H1 (cell line): Measurements from ENCODE around the gene TRIM45. TPM values are rescaled to one million over a fixed set of nuclear protein-coding genes. Genes with fewer than 3 reads are reported as not detected.

Source experiments
- CTCF ChIA-PET: fragments of 300-600 bp; sonication (Branson Sonifier 250); formaldehyde crosslinking; loops from one replicate; lab custom pipeline; 2021; ENCODE audit not compliant: partially characterized antibody; lab: Charles Lee
- POLR2A ChIA-PET: fragments of 300-600 bp; sonication (Branson Sonifier 250); formaldehyde crosslinking; loops from one replicate; lab custom pipeline; 2021; ENCODE audit warnings: inconsistent platforms; ENCODE audit not compliant: partially characterized antibody; lab: Charles Lee
- DNase-seq, 2 experiments: peaks; one replicate each; pipeline versions ENCODE4 v3.0.0 to v3.0.0-alpha.2; 2010 to 2022; ENCODE audit warnings: low spot score in 2 of 2, low read depth in 1 of 2, mixed read lengths in 1 of 2
- FAIRE-seq: peaks from 2 replicates; lab custom pipeline; 2011; peaks lifted over from hg19 to GRCh38; lab: Jason Lieb, UNC
- H2AFZ ChIP-seq: 2 replicates; pipeline ENCODE4 v1.8.1; 2012; ENCODE audit warnings: low read length, inconsistent platforms
- H2AK5ac ChIP-seq: 2 replicates; pipeline ENCODE4 v1.6.1; 2013; ENCODE audit warnings: low read depth, low read length
- H2BK120ac ChIP-seq: replicated peaks from 2 replicates; pipeline ENCODE3; 2013; ENCODE audit warnings: low read depth, low read length, inconsistent platforms
- H2BK12ac ChIP-seq: 2 replicates; pipeline ENCODE4 v1.6.1; 2013; ENCODE audit warnings: low read depth, low read length
- H2BK15ac ChIP-seq: 2 replicates; pipeline ENCODE4 v1.6.1; 2013; ENCODE audit warnings: low read length
- H2BK20ac ChIP-seq: 2 replicates; pipeline ENCODE4 v1.6.1; 2013; ENCODE audit warnings: low read length
- H2BK5ac ChIP-seq: 2 replicates; pipeline ENCODE4 v1.6.1; 2013; ENCODE audit warnings: low read depth, low read length
- H3K14ac ChIP-seq: 2 replicates; pipeline ENCODE4 v1.6.1; 2013; ENCODE audit warnings: inconsistent platforms; ENCODE audit not compliant: insufficient read length
- H3K18ac ChIP-seq: 2 replicates; pipeline ENCODE4 v1.6.1; 2013; ENCODE audit warnings: low read length; ENCODE audit errors: extremely low read depth
- H3K23ac ChIP-seq: 2 replicates; pipeline ENCODE4 v1.6.1; 2013; ENCODE audit warnings: inconsistent platforms; ENCODE audit not compliant: insufficient read length
- H3K23me2 ChIP-seq: 2 replicates; pipeline ENCODE4 v1.6.1; 2013; ENCODE audit warnings: low read depth, low read length
- H3K27ac ChIP-seq: 2 replicates; pipeline ENCODE4 v1.6.1; 2011; ENCODE audit warnings: low read depth, low read length, inconsistent platforms
- H3K27me3 ChIP-seq, 4 experiments: replicated peaks in 1 of 4; 1 replicate in 1 of 4; 2 replicates in 3 of 4; pipeline versions ENCODE4 v1.6.1 to v1.8.1; 2011 to 2013; ENCODE audit warnings: low read length in 3 of 4, mild to moderate bottlenecking in 3 of 4, inconsistent platforms in 2 of 4, mixed read lengths in 2 of 4, moderate library complexity in 1 of 4; ENCODE audit not compliant: control insufficient read depth in 3 of 4, insufficient read depth in 3 of 4; ENCODE audit errors: extremely low read depth in 1 of 4
- H3K36me3 ChIP-seq, 4 experiments: 2 replicates each; pipeline versions ENCODE4 v1.6.1 to v1.8.1; 2011 to 2013; ENCODE audit warnings: mild to moderate bottlenecking in 4 of 4, low read length in 3 of 4, moderate library complexity in 2 of 4, control low read depth in 1 of 4, inconsistent platforms in 1 of 4; ENCODE audit not compliant: insufficient read depth in 4 of 4, control insufficient read depth in 2 of 4
- H3K4ac ChIP-seq: replicated peaks from 2 replicates; pipeline ENCODE3; 2013; ENCODE audit warnings: low read length, low read depth, mixed read lengths, inconsistent platforms; ENCODE audit not compliant: insufficient read length
- H3K4me1 ChIP-seq, 4 experiments: replicated peaks in 1 of 4; 1 replicate in 1 of 4; 2 replicates in 3 of 4; pipeline versions ENCODE4 v1.6.1 to v1.8.1; 2011 to 2013; ENCODE audit warnings: low read length in 3 of 4, inconsistent platforms in 2 of 4, mixed read lengths in 1 of 4; ENCODE audit not compliant: insufficient read depth in 4 of 4, control insufficient read depth in 3 of 4
- H3K4me2 ChIP-seq, 2 experiments: 2 replicates each; pipeline versions ENCODE4 v1.6.1 to v1.8.1; 2011 to 2013; ENCODE audit warnings: low read depth in 2 of 2, low read length in 2 of 2, control low read depth in 1 of 2, inconsistent platforms in 1 of 2, mild to moderate bottlenecking in 1 of 2; ENCODE audit not compliant: insufficient read depth in 1 of 2
- H3K4me3 ChIP-seq, 4 experiments: fragments of 200-600, 300-600 bp in 1 of 4; sonication (generic), shearing (Covaris generic), sonication (Bioruptor Twin) in 1 of 4; 2 replicates each; pipeline versions ENCODE4 v1.5.1 to v1.8.1; 2011 to 2016; ENCODE audit warnings: low read length in 4 of 4, low read depth in 3 of 4, control low read depth in 2 of 4, inconsistent platforms in 2 of 4, mild to moderate bottlenecking in 2 of 4, mixed read lengths in 1 of 4, moderate library complexity in 1 of 4; ENCODE audit not compliant: insufficient read depth in 2 of 4; ENCODE audit errors: extremely low read depth in 1 of 4
- H3K56ac ChIP-seq: replicated peaks from 2 replicates; pipeline ENCODE3; 2013; ENCODE audit warnings: low read depth, mild to moderate bottlenecking, mixed read lengths, low read length, inconsistent platforms; ENCODE audit not compliant: insufficient read length
- H3K79me1 ChIP-seq: 2 replicates; pipeline ENCODE4 v1.6.1; 2013; ENCODE audit warnings: low read depth, low read length, control low read depth
- H3K79me2 ChIP-seq, 2 experiments: 2 replicates each; pipeline versions ENCODE4 v1.6.1 to v1.8.1; 2012 to 2013; ENCODE audit warnings: low read length in 2 of 2, mild to moderate bottlenecking in 2 of 2, inconsistent platforms in 1 of 2; ENCODE audit not compliant: insufficient read depth in 2 of 2, control insufficient read depth in 1 of 2
- H3K9ac ChIP-seq, 4 experiments: replicated peaks in 1 of 4; 1 replicate in 1 of 4; 2 replicates in 3 of 4; pipeline versions ENCODE4 v1.6.1 to v1.8.1; 2011 to 2013; ENCODE audit warnings: low read depth in 3 of 4, low read length in 3 of 4, control low read depth in 2 of 4, mild to moderate bottlenecking in 2 of 4, moderate library complexity in 2 of 4, inconsistent platforms in 1 of 4; ENCODE audit errors: extremely low read depth in 1 of 4
- H3K9me3 ChIP-seq, 2 experiments: 2 replicates each; pipeline versions ENCODE4 v1.6.1 to v1.8.1; 2012 to 2013; ENCODE audit warnings: mild to moderate bottlenecking in 2 of 2, moderate library complexity in 2 of 2, control low read depth in 1 of 2, inconsistent platforms in 1 of 2, low read depth in 1 of 2, low read length in 1 of 2, mixed read lengths in 1 of 2; ENCODE audit not compliant: insufficient read depth in 2 of 2
- H4K20me1 ChIP-seq, 2 experiments: replicated peaks in 1 of 2; 2 replicates each; pipeline versions ENCODE3 to v1.8.1; 2011 to 2013; ENCODE audit warnings: inconsistent platforms in 2 of 2, low read length in 2 of 2, mild to moderate bottlenecking in 1 of 2; ENCODE audit not compliant: insufficient read depth in 2 of 2, control insufficient read depth in 1 of 2
- H4K5ac ChIP-seq: 2 replicates; pipeline ENCODE4 v1.6.1; 2013; ENCODE audit warnings: low read length, low read depth, mixed read lengths, inconsistent platforms; ENCODE audit not compliant: insufficient read length
- H4K8ac ChIP-seq: 2 replicates; pipeline ENCODE4 v1.8.0; 2013; ENCODE audit warnings: mild to moderate bottlenecking, moderate library complexity, low read length, inconsistent platforms; ENCODE audit not compliant: insufficient read depth; ENCODE audit errors: extremely low read depth
- H4K91ac ChIP-seq: replicated peaks from 2 replicates; pipeline ENCODE3; 2013; ENCODE audit warnings: low read length, mixed read lengths, inconsistent platforms; ENCODE audit not compliant: insufficient read length
- CBX5 ChIP-seq: fragments of 300-800, 300-1000 bp; sonication (generic); IDR thresholded peaks from 2 replicates; pipeline ENCODE4 v1.7.1; 2016; ENCODE audit warnings: antibody characterized with exemption, low read length, low read depth
- GABPA ChIP-seq: IDR thresholded peaks from 2 replicates; pipeline ENCODE4 v1.6.1; 2011; ENCODE audit warnings: mild to moderate bottlenecking, low read length, moderate library complexity, borderline replicate concordance; ENCODE audit not compliant: insufficient read depth
- KDM4A ChIP-seq: IDR thresholded peaks from one replicate; pipeline ENCODE4 v1.7.1; 2012; ENCODE audit warnings: low read depth, mild to moderate bottlenecking, moderate library complexity, low read length, inconsistent platforms; ENCODE audit not compliant: severe bottlenecking
- NRF1 ChIP-seq: IDR thresholded peaks from 2 replicates; pipeline ENCODE4 v1.6.1; 2011; ENCODE audit warnings: mild to moderate bottlenecking, low read depth, low read length, improper control_type of control experiment
- POLR2AphosphoS5 ChIP-seq: IDR thresholded peaks from 2 replicates; pipeline ENCODE4 v1.6.1; 2011; ENCODE audit warnings: low read depth, low read length
- SP2 ChIP-seq: IDR thresholded peaks from 2 replicates; pipeline ENCODE4 v1.6.1; 2012; ENCODE audit warnings: mild to moderate bottlenecking, low read length, inconsistent platforms
- WGBS, 2 experiments: shearing (Covaris generic) in 1 of 2; methylation state at CpG; one replicate each; pipeline versions ENCODE4 v1.1.6 to v1.1.7; 2013 to 2015; ENCODE audit warnings: low lambda C conversion rate in 2 of 2, mixed read lengths in 2 of 2, inconsistent platforms in 1 of 2, low coverage in 1 of 2, missing lambda C conversion rate in 1 of 2; ENCODE audit not compliant: insufficient replicate concordance in 2 of 2, insufficient coverage in 1 of 2, insufficient read length in 1 of 2; ENCODE audit errors: extremely low coverage in 1 of 2, missing lambda C conversion rate in 1 of 2; 5-methylcytosine and 5-hydroxymethylcytosine counted together
- polyA plus RNA-seq, 7 experiments: library from polyadenylated mRNA; depleted of rRNA in 3 of 7; stranded (reverse) in 5 of 7; unstranded in 2 of 7; fragments of >200 nt in 5 of 7; fragments of 200-250 nt in 2 of 7; gene quantifications; 1 replicate in 5 of 7; 2 replicates in 1 of 7; 4 replicates in 1 of 7; pipeline versions ENCODE4 v1.2.1 to v1.2.3, GENCODE V29; 2011 to 2013; ENCODE audit warnings: missing spikeins in 2 of 7, mixed read lengths in 2 of 7
- total RNA-seq: library from RNA; stranded (reverse); fragmentation: NEBNext Ultra II Directional; extraction: Animal tissue kit (Norgen Biotek cat#: 25700); gene quantifications from 2 replicates; pipeline ENCODE4 v1.2.1, GENCODE V29; 2021

Gene TRIM45
- total and polyA plus RNA-seq, 2 of the 8 experiments (the other 6 are each of a cell fraction or from before 2014, with no cell fraction given) = 13.7 to 16.7 TPM

DNA sequence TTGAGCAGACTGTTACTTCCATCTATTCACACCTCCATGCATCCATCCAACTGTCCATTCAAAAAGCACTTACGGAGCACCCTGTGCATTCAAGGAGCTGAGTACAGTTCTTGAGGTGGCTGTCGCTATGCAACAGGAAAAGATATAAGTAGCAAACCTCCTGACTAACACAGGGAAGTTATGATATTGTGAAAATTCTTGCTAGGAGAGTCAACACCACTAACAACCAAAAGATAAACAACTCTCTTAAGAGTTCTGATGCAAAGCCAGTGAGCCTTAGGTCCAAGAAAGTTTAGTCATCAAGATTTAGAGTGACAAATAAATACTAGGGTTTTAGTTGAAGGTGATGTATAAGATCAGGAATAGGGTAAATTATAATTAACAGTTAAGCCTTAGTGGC, 44.5 kb upstream of the TRIM45 start:
- no peaks in the 10 kb centered on the region for H3K36me3 ChIP-seq
- H2BK20ac ChIP-seq = no peak overlapping the region
- no peaks in the 10 kb centered on the region for H3K79me1 ChIP-seq
- H3K27ac ChIP-seq = no peak overlapping the region
- no peak overlapping the region for H2BK5ac ChIP-seq
- no peaks in the 10 kb centered on the region for H3K79me2 ChIP-seq
- TF ChIP-seq SP2 = no peak
- no peak for TF ChIP-seq GABPA
- TF ChIP-seq KDM4A = no peak
- TF ChIP-seq POLR2AphosphoS5 = no peak
- TF ChIP-seq NRF1 = no peak
- no peak for TF ChIP-seq CBX5
- H3K4ac ChIP-seq = no peak overlapping the region
- no peak overlapping the region for H4K8ac ChIP-seq
- FAIRE-seq (no peak), DNase-seq (no peak)
- H4K20me1 ChIP-seq = no peaks in the 10 kb centered on the region
- WGBS, 2 experiments = 98% methylated on average over 2 of the region's 2 CpGs; no CpG with 5 or more reads in 1 of the 2 experiments
- H3K23ac ChIP-seq = no peak overlapping the region
- no peaks in the 10 kb centered on the region for H3K23me2 ChIP-seq
- H3K9ac ChIP-seq = no peak overlapping the region
- H3K27me3 ChIP-seq = no peaks in the 10 kb centered on the region
- H3K4me3 ChIP-seq = no peak overlapping the region
- H3K56ac ChIP-seq = no peak overlapping the region
- H2BK12ac ChIP-seq = no peak overlapping the region
- no peak overlapping the region for H2BK120ac ChIP-seq
- no peak overlapping the region for H4K5ac ChIP-seq
- H3K14ac ChIP-seq = no peak overlapping the region
- CTCF ChIA-PET = interaction anchor here (1.3 to 1.8 kb wide), 2 partner anchors 10 to 119 kb away, joined by 4 to 5 read pairs; no protein-coding TSS in a partner anchor
- no peak overlapping the region for H2AFZ ChIP-seq
- no peak overlapping the region for H2BK15ac ChIP-seq
- H2AK5ac ChIP-seq = no peak overlapping the region
- H3K9me3 ChIP-seq = no peaks in the 10 kb centered on the region
- no peak overlapping the region for H3K4me2 ChIP-seq
- H3K18ac ChIP-seq = no peak overlapping the region
- peaks cover 0 to 11% (median 2%) of the 10 kb centered on the region in 4 experiments; a peak in 2 of 7 replicates for H3K4me1 ChIP-seq
- no peak overlapping the region for H4K91ac ChIP-seq
- POLR2A ChIA-PET = no interaction called here
